GM18861 (cell line): Measurements from ENCODE around the gene LPAR4.
"Not testable (repeated sequence)": the region's sequence is repeated elsewhere in the genome, so short reads cannot be mapped to it uniquely, and the experiment has no call there.

Experiments used
- ATAC-seq: cut with Tn5 transposase; IDR thresholded peaks from one replicate; pipeline ENCODE4 v1.9.1; 2021; ENCODE audit not compliant: unreplicated experiment

Gene LPAR4

DNA sequence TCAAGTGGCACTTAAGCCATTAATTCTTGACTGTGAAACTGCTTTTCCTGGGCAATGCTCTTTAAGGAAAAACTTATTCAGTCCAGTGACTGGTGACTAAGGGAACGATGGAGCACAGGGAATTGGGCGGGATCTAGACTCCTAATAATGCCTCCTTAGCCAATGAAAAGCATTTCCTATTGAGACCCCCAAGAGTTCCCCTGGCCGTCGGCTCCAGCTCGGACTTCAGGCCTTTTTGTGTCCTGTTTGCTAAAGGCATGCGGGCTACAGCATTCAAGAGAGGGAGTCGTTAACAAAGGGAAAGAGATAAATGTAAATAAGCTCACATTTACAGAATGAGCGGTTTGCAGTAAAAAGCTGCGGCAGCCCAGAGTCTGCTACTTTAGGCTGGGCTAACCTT, at the start of gene LPAR4:
Gene LPAR4, plus strand, starts transcription at position 232 of the 400 bp plus-strand sequence. CDS start 7,150 bp downstream, outside the sequence.
- no peak for ATAC-seq

GRCh38 chrX:78706071-78706470, 41.4 kb upstream of the LPAR4 start:
- no peak for ATAC-seq

GRCh38 chrX:78708262-78708661, 39.3 kb upstream of the LPAR4 start:
- ATAC-seq = no peak

DNA sequence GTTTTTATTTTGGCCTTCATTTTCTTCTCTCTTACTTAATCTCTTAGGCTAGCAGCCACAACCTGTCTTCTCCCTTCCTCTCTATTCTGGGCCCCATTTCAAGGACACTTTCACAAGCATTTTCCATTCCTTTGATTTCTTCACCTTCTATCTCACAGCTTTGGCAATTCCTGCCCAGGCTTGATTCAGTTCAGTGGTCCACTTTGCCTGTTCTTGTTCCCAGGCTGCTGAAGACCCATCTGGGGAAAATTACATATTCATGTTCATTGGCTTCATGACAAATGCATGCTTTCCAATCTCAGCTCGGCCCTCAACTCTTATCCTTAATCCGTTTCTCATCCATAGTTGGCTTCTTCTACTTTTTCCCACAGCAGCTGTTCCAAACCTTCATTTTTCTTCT, 38.7 kb upstream of the LPAR4 start:
- no peak for ATAC-seq

- ATAC-seq = no peak
Measured at GRCh38 chrX:78710171-78710570, 37.3 kb upstream of the LPAR4 start.

DNA sequence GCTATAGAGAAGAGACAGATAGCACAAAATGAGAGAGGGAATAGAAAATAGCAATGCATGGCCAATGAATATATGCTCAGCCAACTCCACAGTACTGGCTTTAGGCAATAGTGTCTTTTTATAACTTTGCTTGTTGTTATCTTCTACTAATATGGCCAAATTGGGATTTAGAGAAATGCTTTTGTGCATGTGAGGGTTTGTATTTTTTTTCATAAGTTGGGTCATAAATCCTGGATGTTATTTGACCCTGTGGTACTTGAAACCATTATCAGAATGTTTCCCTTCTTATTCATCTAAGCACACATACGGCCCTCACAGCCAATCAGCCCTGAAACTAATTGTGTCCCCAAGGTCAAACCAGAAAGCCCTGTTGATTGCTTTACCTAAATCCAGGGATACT, 35.2 kb upstream of the LPAR4 start:
- ATAC-seq = no peak

DNA sequence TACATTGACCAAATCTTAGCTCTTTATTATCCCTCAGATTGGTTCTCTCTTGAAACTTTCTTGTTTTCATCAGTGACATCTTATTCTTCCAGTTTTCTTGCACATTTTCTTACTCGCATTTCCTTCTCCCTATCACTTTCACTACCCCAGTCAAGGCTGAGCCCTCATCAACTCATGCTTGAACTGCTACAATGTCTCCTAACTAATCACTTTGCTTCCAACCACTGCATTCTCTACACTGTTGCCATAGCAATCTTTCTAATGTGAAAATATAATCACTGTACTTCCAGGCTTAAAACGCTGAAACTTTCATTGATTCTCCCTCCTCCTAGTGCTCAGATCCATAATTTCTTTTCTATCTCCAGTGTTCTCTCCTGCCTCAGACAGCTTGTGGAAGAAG, 22.2 kb upstream of the LPAR4 start:
- no peak for ATAC-seq

DNA sequence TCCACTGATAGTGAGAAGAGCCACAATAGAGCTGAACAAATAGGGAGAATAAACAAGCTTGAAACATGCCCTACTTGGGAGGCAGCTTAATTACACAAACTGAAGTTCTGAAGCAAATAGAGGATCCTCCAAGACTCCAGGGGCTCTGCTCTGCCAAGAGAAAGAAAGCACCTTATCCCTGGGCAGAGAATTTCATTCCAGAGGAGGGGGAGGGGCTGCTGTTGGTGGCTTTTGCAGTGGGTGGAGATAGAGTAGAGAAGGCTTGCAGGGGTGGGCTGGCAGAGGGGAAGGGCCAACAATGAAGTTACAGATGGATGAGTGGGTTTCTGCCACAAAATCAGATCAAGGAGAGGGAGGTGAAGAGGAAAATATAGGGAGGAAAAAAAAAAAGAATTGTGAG, 1.0 kb upstream of the LPAR4 start:
- ATAC-seq = no peak

- ATAC-seq = no peak
Measured at GRCh38 chrX:78747971-78748370, 451 bp downstream of the LPAR4 start.

GRCh38 chrX:78748846-78749245, 1.3 kb downstream of the LPAR4 start:
- no peak for ATAC-seq

GRCh38 chrX:78753571-78753970, 6.1 kb downstream of the LPAR4 start:
- ATAC-seq = no peak

DNA sequence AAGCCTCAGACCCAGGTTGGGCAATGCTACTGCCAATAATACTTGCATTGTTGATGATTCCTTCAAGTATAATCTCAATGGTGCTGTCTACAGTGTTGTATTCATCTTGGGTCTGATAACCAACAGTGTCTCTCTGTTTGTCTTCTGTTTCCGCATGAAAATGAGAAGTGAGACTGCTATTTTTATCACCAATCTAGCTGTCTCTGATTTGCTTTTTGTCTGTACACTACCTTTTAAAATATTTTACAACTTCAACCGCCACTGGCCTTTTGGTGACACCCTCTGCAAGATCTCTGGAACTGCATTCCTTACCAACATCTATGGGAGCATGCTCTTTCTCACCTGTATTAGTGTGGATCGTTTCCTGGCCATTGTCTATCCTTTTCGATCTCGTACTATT, 7.4 kb downstream of the LPAR4 start:
- ATAC-seq = peak; percentile 92

- no peak for ATAC-seq
Measured at GRCh38 chrX:78759081-78759480, 11.6 kb downstream of the LPAR4 start.

DNA sequence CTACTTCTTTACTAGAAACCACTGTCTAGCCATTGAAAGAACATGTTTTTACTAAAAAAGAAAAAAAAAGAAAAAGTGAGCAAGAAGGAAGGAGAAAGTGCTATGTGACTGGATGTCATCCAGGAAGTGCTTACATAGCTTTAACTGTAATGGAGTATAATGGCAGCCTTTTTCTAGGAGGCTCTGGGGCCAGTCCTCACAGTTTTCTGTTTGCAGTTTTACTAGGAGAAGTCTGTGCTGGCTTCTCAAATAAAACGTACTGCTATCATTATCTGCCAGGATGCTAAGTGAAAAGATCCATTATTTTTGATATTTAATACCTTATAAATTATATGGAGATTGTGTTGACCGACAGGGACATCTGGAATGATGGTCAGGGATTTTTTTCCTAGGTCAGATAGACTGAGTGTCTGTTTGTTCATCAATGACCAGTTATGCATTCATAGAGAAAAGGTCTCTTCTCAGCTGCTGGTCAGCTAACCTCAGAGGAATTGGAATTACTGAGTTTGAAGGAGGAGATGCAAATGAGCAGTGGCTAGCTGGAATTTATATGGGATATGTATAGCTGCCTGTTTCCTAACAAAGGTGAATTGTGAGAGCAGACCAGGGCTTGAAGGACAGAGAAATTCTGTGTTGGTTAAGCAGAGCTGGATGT, 21.7 kb downstream of the LPAR4 start:
- ATAC-seq = no peak

DNA sequence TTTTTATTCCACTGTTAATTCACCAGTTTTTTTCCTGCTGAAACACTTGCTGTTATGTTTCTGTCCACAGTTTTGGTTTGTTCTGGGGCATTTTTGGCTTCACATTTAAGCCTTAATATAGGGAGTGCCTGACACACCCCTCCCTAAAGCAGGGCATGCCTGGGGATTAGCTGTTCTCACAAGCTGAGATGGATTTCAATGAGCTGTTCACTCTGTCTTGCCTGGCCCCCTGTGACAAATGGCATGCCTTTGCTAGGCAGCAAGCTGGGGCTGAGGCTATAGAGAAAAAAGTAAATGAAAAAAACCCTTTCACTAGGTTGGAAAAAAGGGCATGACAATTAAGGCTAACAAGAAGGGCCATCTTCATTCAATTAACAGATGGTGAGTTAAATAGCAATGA, 22.4 kb downstream of the LPAR4 start:
- ATAC-seq = no peak

DNA sequence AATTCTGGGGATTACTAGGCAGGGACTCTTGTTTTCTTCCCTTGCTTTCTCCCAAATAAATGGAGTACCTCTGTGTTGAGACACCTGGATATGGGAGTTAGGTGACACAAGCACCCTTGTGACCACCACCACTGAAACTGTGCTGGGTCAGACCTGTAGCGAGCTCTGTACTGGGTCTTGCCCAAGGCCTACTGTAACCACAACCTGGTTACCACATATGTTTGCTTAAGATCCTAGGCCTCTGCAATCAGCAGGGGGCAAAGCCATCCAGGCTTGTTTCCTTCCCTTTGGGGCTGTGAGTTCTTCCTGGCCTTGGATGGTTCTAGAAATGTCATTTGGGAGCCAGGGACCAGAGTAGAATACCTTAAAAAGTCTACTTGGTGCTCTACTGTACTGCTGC, 49.4 kb downstream of the LPAR4 start:
- no peak for ATAC-seq

DNA sequence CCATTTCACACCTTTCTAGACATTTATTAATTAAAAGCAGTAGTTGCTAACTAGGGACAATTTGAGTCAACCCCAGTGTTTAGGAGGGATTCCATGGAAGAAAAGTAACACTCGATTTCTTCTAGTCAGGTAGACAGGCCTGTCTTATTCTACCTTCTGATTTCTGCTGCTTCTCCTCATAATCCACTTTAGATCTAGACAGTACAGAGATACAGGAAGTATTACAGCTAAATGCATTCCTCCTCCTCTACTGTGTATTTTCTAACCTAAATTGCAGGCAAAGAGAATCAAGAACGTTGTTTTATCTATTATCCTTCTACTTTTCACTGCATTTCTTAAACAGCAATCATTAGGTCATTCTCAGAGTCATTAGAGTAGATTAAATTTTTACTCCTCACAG, 52.6 kb downstream of the LPAR4 start:
- ATAC-seq = no peak

GRCh38 chrX:78800694-78801093, 53.2 kb downstream of the LPAR4 start:
- no peak for ATAC-seq

DNA sequence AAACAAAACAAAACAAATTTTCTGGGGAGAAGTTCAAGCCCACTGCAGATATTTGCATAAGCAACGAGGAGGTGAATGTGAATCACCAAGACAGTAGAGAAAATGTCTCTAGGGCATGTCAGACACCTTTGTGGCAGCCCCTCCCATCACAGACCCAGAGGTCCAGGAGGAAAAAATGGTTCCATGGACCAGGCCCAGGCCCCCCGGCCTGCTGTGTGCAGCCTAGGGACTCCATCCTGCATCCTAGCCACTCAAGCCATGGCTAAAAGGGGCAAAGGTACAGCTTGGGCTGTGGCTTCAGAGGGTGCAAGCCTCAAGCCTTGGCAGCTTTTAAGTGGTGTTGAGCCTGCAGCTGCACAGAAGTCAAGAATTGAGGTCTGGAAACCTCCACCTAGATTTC, 54.0 kb downstream of the LPAR4 start:
- ATAC-seq = no peak

DNA sequence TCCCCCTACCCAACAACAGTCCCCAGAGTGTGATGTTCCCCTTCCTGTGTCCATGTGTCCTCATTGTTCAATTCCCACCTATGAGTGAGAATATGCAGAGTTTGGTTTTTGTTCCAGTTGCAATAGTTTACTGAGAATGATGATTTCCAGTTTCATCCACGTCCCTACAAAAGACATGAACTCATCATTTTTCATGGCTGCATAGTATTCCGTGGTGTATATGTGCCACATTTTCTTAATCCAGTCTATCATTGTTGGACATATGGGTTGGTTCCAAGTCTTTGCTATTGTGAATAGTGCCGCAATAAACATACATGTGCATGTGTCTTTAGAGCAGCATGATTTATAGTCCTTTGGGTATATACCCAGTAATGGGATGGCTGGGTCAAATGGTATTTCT, 55.0 kb downstream of the LPAR4 start:
- not testable (repeated sequence) for ATAC-seq
